Kidney (tissue), 14 donors: ENCODE data around the gene PPP1R16B. TPM values are rescaled to one million over a fixed set of nuclear protein-coding genes. Genes with fewer than 3 reads are reported as not detected.

ENCODE experiments used
- DNase-seq, 5 donors: peaks; one replicate each; pipeline ENCODE4 v3.0.0-alpha.2; 2013 to 2020
- FAIRE-seq: peaks from 2 replicates; lab custom pipeline; 2012; peaks lifted over from hg19 to GRCh38; lab: Jason Lieb, UNC
- H3K27ac ChIP-seq, 2 donors: one replicate each; pipeline ENCODE4 v1.7.0; 2013; ENCODE audit warnings: low read depth in 2 of 2, low read length in 2 of 2, inconsistent platforms in 1 of 2
- H3K27me3 ChIP-seq: one replicate; pipeline ENCODE4 v1.7.1; 2013; ENCODE audit warnings: low read length, inconsistent platforms; ENCODE audit not compliant: control insufficient read depth, insufficient read depth
- H3K36me3 ChIP-seq, 3 donors: one replicate each; pipeline versions ENCODE4 v1.7.0 to v1.7.1; 2013; ENCODE audit warnings: low read length in 3 of 3, control low read depth in 1 of 3, inconsistent platforms in 1 of 3; ENCODE audit not compliant: insufficient read depth in 3 of 3, control insufficient read depth in 2 of 3
- H3K4me1 ChIP-seq, 3 donors: one replicate each; pipeline versions ENCODE4 v1.7.0 to v1.7.1; 2013; ENCODE audit warnings: low read length in 3 of 3, inconsistent platforms in 1 of 3, low read depth in 1 of 3; ENCODE audit not compliant: control insufficient read depth in 2 of 3, insufficient read depth in 2 of 3
- H3K4me3 ChIP-seq, 3 donors: one replicate each; pipeline versions ENCODE4 v1.7.0 to v1.8.1; 2013; ENCODE audit warnings: low read length in 3 of 3, control low read depth in 1 of 3, inconsistent platforms in 1 of 3
- H3K9ac ChIP-seq, 3 donors: one replicate each; pipeline versions ENCODE4 v1.7.0 to v1.7.1; 2013; ENCODE audit warnings: low read length in 3 of 3, control low read depth in 1 of 3, inconsistent platforms in 1 of 3
- H3K9me3 ChIP-seq, 3 donors: one replicate each; pipeline versions ENCODE4 v1.7.0 to v1.7.1; 2013; ENCODE audit warnings: low read length in 3 of 3, control low read depth in 1 of 3, inconsistent platforms in 1 of 3; ENCODE audit not compliant: control insufficient read depth in 2 of 3, insufficient read depth in 1 of 3
- intact Hi-C: fragments of 100-400 bp; cut with DNase I; formaldehyde crosslinking; loops from one replicate; pipeline ENCODE4 v1.11.1; 2022
- polyA plus RNA-seq: library from polyadenylated mRNA; stranded (reverse); fragments of 350-450 nt; fragmentation: Illumina TruSeq; extraction: RNeasy Lipid Tissue Mini Kit (QIAGEN cat#74804); gene quantifications from one replicate; pipeline ENCODE4 v1.2.3, GENCODE V29; 2014; ENCODE audit warnings: low read depth, low replicate concordance; ENCODE audit not compliant: insufficient read depth
- total RNA-seq: library from RNA; stranded (reverse); fragmentation: NEBNext Ultra II Directional; extraction: Animal tissue kit (Norgen Biotek cat#: 25700); gene quantifications from one replicate; pipeline ENCODE4 v1.2.1, GENCODE V29; 2021
- TF ChIP-seq, protein P1 (sequence below): IDR thresholded peaks from 3 replicates; pipeline ENCODE4 v1.5.1; 2012; ENCODE audit warnings: mild to moderate bottlenecking, moderate library complexity, borderline replicate concordance; ENCODE audit not compliant: insufficient read depth; ENCODE audit errors: extremely low read depth
- donor health status: control.
- donor health status: control.
- donor health status: control.
- donor health status: control.
- donor health status: control.
- donor health status: DM: yes; HTN: yes; CAD: no.
- donor health status: Normal renal cell carcinoma (clear cell type).

The PPP1R16B gene
- total and polyA plus RNA-seq, 2 donors from 2014 or later, result 11.5 to 29.4 TPM

DNA sequence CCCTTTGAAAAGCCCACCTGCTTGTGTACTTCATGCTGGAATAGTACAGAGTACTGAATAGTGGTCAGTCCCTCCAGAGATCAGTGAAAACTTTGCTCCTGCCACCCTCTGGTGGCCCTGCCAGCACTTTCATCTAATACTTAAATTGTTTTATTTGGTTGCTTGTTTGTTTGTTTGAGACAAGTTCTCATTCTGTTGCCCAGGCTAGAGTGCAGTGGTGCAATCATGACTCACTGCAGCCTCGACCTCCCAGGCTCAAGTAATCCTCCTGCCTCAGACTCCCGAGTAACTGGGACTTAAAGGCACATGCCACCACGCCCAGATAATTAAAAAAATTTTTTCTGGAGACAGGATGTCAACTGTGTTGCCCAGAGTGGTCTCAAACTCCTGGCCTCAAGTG, 129.8 kb downstream of the PPP1R16B start:
- TF ChIP-seq, protein P1, sequence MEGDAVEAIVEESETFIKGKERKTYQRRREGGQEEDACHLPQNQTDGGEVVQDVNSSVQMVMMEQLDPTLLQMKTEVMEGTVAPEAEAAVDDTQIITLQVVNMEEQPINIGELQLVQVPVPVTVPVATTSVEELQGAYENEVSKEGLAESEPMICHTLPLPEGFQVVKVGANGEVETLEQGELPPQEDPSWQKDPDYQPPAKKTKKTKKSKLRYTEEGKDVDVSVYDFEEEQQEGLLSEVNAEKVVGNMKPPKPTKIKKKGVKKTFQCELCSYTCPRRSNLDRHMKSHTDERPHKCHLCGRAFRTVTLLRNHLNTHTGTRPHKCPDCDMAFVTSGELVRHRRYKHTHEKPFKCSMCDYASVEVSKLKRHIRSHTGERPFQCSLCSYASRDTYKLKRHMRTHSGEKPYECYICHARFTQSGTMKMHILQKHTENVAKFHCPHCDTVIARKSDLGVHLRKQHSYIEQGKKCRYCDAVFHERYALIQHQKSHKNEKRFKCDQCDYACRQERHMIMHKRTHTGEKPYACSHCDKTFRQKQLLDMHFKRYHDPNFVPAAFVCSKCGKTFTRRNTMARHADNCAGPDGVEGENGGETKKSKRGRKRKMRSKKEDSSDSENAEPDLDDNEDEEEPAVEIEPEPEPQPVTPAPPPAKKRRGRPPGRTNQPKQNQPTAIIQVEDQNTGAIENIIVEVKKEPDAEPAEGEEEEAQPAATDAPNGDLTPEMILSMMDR, result no peak
- no peaks in the 10 kb centered on the region for H3K36me3 ChIP-seq
- intact Hi-C loops, result no loop called here
- DNase-seq (no peak), FAIRE-seq (no peak)
- no peak overlapping the region for H3K27ac ChIP-seq
- no peaks in the 10 kb centered on the region for H3K27me3 ChIP-seq
- H3K4me1 ChIP-seq, result peaks cover 0 to 3% (median 0%) of the 10 kb centered on the region in 3 donors
- H3K4me3 ChIP-seq, result no peak overlapping the region
- no peaks in the 10 kb centered on the region for H3K9me3 ChIP-seq
- H3K9ac ChIP-seq, result no peak overlapping the region

DNA sequence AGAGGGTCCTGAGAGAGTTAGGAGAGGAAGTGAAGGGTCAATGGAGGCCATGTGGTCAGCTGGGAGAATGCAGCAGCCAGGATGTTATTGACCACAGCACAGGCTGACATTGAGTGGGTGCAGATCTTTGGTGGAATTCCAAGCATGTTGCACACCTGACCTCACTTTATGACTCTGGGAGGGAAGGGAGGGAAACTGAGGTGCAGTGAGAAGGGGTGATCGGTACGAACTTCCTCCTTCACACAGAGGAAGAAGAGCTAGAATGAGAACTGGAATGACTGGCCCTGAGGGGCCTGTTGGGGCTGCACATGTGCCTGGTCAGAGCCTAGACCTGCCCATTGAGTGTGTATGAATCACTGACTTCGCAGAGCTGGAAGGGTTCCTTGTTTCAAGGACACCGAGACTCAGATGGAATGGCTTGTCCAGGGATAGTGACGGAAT, 130.5 kb downstream of the PPP1R16B start:
- FAIRE-seq, result no peak

DNA sequence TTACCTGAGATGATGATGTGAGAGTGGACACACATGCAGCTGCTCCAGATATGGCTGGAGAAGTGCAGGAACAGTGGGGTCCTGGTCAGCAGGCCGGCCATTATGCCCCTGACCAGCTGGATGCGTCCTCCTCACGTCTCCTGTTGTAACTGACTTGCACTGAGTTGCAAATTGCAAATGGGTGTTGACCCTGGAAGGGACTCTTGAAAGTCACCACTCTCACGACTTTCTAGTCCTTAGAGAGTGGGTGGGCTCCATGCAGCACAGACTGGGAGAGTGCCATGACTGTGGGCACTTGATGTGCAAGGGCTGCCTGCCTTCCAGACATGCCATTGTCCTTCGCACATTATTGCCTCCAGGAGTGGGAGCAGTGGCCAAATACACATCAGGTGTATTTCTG, 131.5 kb downstream of the PPP1R16B start:
- no peaks in the 10 kb centered on the region for H3K9me3 ChIP-seq
- intact Hi-C loops, result no loop called here
- no peak overlapping the region for H3K27ac ChIP-seq
- no peak overlapping the region for H3K9ac ChIP-seq
- no peak for FAIRE-seq
- H3K27me3 ChIP-seq, result no peaks in the 10 kb centered on the region
- no peak for DNase-seq
- H3K4me1 ChIP-seq, result peaks cover 0 to 5% (median 0%) of the 10 kb centered on the region in 3 donors
- TF ChIP-seq, protein P1, result no peak
- H3K4me3 ChIP-seq, result no peak overlapping the region
- H3K36me3 ChIP-seq, result no peaks in the 10 kb centered on the region

More for the DNA sequence above, 130.5 kb downstream of the PPP1R16B start:
- intact Hi-C loops, result no loop called here
- H3K9ac ChIP-seq, result no peak overlapping the region
- peaks cover 0 to 5% (median 0%) of the 10 kb centered on the region in 3 donors for H3K4me1 ChIP-seq
- H3K9me3 ChIP-seq, result no peaks in the 10 kb centered on the region
- no peaks in the 10 kb centered on the region for H3K36me3 ChIP-seq
- H3K27me3 ChIP-seq, result no peaks in the 10 kb centered on the region
- no peak for DNase-seq
- H3K4me3 ChIP-seq, result no peak overlapping the region
- H3K27ac ChIP-seq, result no peak overlapping the region
- TF ChIP-seq, protein P1, result no peak

DNA sequence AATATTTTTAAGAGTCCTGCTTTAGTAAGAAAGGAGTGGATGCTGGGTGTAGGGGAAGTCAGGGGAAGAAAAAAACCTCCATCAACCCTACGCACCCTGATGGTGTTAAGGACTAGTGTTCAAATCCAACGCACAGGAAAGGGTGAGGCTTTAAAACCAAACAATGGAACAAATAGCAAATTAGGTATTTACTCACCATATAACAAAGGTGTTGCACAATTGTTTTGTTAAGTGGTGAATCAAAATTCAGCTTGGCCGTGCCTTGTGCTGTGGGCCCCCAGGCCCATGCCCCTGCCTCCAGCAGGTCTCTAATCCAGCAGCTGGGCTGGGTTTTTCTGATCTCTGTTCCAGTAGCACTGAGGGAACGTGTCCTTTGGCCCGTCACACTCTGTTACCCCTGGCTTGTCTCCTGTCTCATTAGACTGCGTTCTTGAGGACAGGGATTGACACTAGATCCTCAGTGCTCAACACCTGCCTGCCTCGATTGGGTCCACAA, 132.5 kb downstream of the PPP1R16B start:
- Histone ChIP-seq H3K36me3 (no peaks in the 10 kb centered on the region), H3K4me1 (peaks cover 0 to 5% (median 0%) of the 10 kb centered on the region in 3 donors), H3K27ac (no peak overlapping the region), H3K9me3 (no peaks in the 10 kb centered on the region), H3K27me3 (no peaks in the 10 kb centered on the region), H3K4me3 (no peak overlapping the region), H3K9ac (no peak overlapping the region)
- TF ChIP-seq, protein P1, result no peak
- intact Hi-C loops, result no loop called here
- peak in 3 of 5 donors; percentile 3 to 12 (median 12) for DNase-seq
- FAIRE-seq, result no peak
